Neural crest cell (in vitro differentiated cells): ENCODE results near the gene ATF7. TPM values are rescaled to one million over a fixed set of nuclear protein-coding genes. Genes with fewer than 3 reads are reported as not detected.

ENCODE experiments used
- DNase-seq: peaks from one replicate; pipeline ENCODE4 v3.0.0; 2021; ENCODE audit warnings: low read depth, mixed read lengths, low spot score
- H3K27ac Mint-ChIP-seq: one replicate; pipeline ENCODE4 v1.8.0; 2021; ENCODE audit warnings: mild to moderate bottlenecking, mixed read lengths; ENCODE audit not compliant: unreplicated experiment
- H3K27me3 Mint-ChIP-seq: 2 replicates; pipeline ENCODE4 v1.8.0; 2021; ENCODE audit warnings: low read depth, mild to moderate bottlenecking, mixed read lengths
- H3K36me3 Mint-ChIP-seq: 2 replicates; pipeline ENCODE4 v1.8.0; 2021; ENCODE audit warnings: low read depth, mild to moderate bottlenecking, mixed read lengths
- H3K4me1 Mint-ChIP-seq: 2 replicates; pipeline ENCODE4 v1.8.0; 2021; ENCODE audit warnings: mixed read lengths
- H3K4me3 Mint-ChIP-seq: one replicate; pipeline ENCODE4 v1.8.0; 2021; ENCODE audit warnings: mild to moderate bottlenecking, mixed read lengths
- H3K9me3 Mint-ChIP-seq: 2 replicates; pipeline ENCODE4 v1.8.0; 2021; ENCODE audit warnings: mixed read lengths
- CTCF ChIP-seq: fragments of 200-600 bp; sonication (generic); conservative IDR thresholded peaks from 2 replicates; pipeline ENCODE4 v1.5.0; 2021; ENCODE audit warnings: antibody characterized with exemption, mild to moderate bottlenecking
- total RNA-seq: library from RNA; stranded (reverse); gene quantifications from 2 replicates; pipeline ENCODE4 v1.2.1, GENCODE V29; 2021

The ATF7 gene
- total RNA-seq, 1 donor from 2014 or later = 32.5 TPM

GRCh38 chr12:53478865-53479264 lies 147.3 kb downstream of the ATF7 start:
- H3K4me1 Mint-ChIP-seq = peaks cover 46% of the 10 kb centered on the region
- no peak for TF ChIP-seq CTCF
- no peaks in the 10 kb centered on the region for H3K9me3 Mint-ChIP-seq
- peaks cover 16% of the 10 kb centered on the region for H3K27me3 Mint-ChIP-seq
- H3K27ac Mint-ChIP-seq = no peak overlapping the region
- no peak for DNase-seq
- peaks cover 36% of the 10 kb centered on the region for H3K36me3 Mint-ChIP-seq
- no peak overlapping the region for H3K4me3 Mint-ChIP-seq

- no peak for DNase-seq
- Mint-ChIP-seq H3K27ac (no peak overlapping the region), H3K4me1 (peaks cover 57% of the 10 kb centered on the region)
Measured at GRCh38 chr12:53476769-53477209, 149.4 kb downstream of the ATF7 start.

GRCh38 chr12:53474819-53475218 lies 151.4 kb downstream of the ATF7 start:
- H3K9me3 Mint-ChIP-seq = no peaks in the 10 kb centered on the region
- H3K27me3 Mint-ChIP-seq = peaks cover 3% of the 10 kb centered on the region
- no peak for DNase-seq
- no peak for TF ChIP-seq CTCF
- H3K27ac Mint-ChIP-seq = no peak overlapping the region
- peak overlapping the region; percentile 66 for H3K4me3 Mint-ChIP-seq
- H3K36me3 Mint-ChIP-seq = peaks cover 46% of the 10 kb centered on the region
- H3K4me1 Mint-ChIP-seq = peaks cover 58% of the 10 kb centered on the region

More at GRCh38 chr12:53476769-53477209, 149.4 kb downstream of the ATF7 start:
- peak; percentile 48 for TF ChIP-seq CTCF
- peak overlapping the region; percentile 64 for H3K4me3 Mint-ChIP-seq
- H3K9me3 Mint-ChIP-seq = no peaks in the 10 kb centered on the region
- H3K27me3 Mint-ChIP-seq = peaks cover 3% of the 10 kb centered on the region
- peaks cover 40% of the 10 kb centered on the region for H3K36me3 Mint-ChIP-seq

GRCh38 chr12:53474077-53474476 lies 152.1 kb downstream of the ATF7 start:
- Mint-ChIP-seq H3K9me3 (no peaks in the 10 kb centered on the region), H3K36me3 (peaks cover 42% of the 10 kb centered on the region), H3K27ac (no peak overlapping the region), H3K27me3 (peaks cover 3% of the 10 kb centered on the region), H3K4me3 (peak overlapping the region; percentile 66), H3K4me1 (peaks cover 53% of the 10 kb centered on the region)
- no peak for DNase-seq
- TF ChIP-seq CTCF = no peak

- peaks cover 3% of the 10 kb centered on the region for H3K27me3 Mint-ChIP-seq
- no peaks in the 10 kb centered on the region for H3K9me3 Mint-ChIP-seq
- H3K36me3 Mint-ChIP-seq = peaks cover 54% of the 10 kb centered on the region
- H3K4me1 Mint-ChIP-seq = peaks cover 48% of the 10 kb centered on the region
- no peak for TF ChIP-seq CTCF
- no peak overlapping the region for H3K4me3 Mint-ChIP-seq
- no peak overlapping the region for H3K27ac Mint-ChIP-seq
- DNase-seq = no peak
Measured at GRCh38 chr12:53472056-53472582, 154.1 kb downstream of the ATF7 start.
